ENCODE data around the gene OPHN1. TPM values are rescaled to one million over a fixed set of nuclear protein-coding genes. Genes with fewer than 3 reads are reported as not detected.

The OPHN1 gene
- polyA plus RNA-seq, 3 donors: 0.20 to 0.82 (median 0.73) TPM

DNA sequence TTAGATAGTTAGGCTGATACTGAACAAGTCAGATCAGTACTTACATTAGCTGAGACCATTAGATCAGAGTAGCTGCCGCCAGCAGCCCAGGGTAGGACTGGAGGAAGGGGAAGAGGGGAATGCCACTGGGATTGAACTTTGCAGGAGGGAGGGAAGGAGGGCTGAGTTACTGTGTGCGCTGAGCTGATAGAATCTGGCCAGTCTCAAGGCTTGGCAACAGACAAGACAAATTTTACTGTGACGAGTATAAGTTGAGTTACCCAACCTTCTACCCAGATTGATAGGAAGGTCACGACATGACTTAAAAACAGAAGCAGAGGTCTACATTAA is 372.1 kb downstream of the OPHN1 start:
- DNase-seq: no peak
- Histone ChIP-seq H3K79me2 (ENCODE audit: insufficient read depth, low read length) (no peaks in the 10 kb centered on the region), H3K4me2 (replicated peaks; ENCODE audit: extremely low read depth, low read length, poor library complexity, severe bottlenecking) (no peak overlapping the region), H3K9ac (ENCODE audit: insufficient read depth, low read length, poor library complexity, severe bottlenecking) (no peak overlapping the region), H3K27ac (ENCODE audit: low read depth in 1 of 2, low read length in 2 of 2) (no peak overlapping the region), H3K27me3 (ENCODE audit: control insufficient read depth in 2 of 2, insufficient read depth in 2 of 2, low read length in 2 of 2) (no peaks in the 10 kb centered on the region), H2AFZ (ENCODE audit: insufficient read depth, low read depth, low read length, poor library complexity, severe bottlenecking) (no peak overlapping the region), H4K20me1 (ENCODE audit: insufficient read depth, low read length) (no peaks in the 10 kb centered on the region), H3K9me3 (replicated peaks in 1 of 2; ENCODE audit: control insufficient read depth in 1 of 2, insufficient read depth in 1 of 2, low read length in 2 of 2) (no peaks in the 10 kb centered on the region), H3K4me1 (ENCODE audit: control insufficient read depth in 1 of 2, insufficient read depth in 2 of 2, low read length in 2 of 2) (no peaks in the 10 kb centered on the region), H3K4me3 (replicated peaks in 1 of 3; ENCODE audit: low read depth in 2 of 3, low read length in 3 of 3) (no peak overlapping the region), H3K36me3 (replicated peaks in 1 of 2; ENCODE audit: control insufficient read depth in 1 of 2, insufficient read depth in 2 of 2, low read length in 2 of 2) (no peaks in the 10 kb centered on the region)
- peaks cover 8% of the 10 kb centered on the region for H3K4me1 Mint-ChIP-seq
- no peak for TF ChIP-seq CTCF (IDR thresholded peaks at IDR 0.05)
- H3K27ac Mint-ChIP-seq: peak overlapping the region in 1 of 7 donors; percentile 15
- H3K36me3 Mint-ChIP-seq: no peaks in the 10 kb centered on the region
- intact Hi-C loops (cut with micrococcal nuclease): no loop called here
- no peak overlapping the region for H3K4me3 Mint-ChIP-seq
- H3K27me3 Mint-ChIP-seq (ENCODE audit: low read depth in 3 of 3): peaks cover 0 to 4% (median 0%) of the 10 kb centered on the region in 3 donors
- H3K9me3 Mint-ChIP-seq: no peaks in the 10 kb centered on the region
- no CpG with 5 or more reads among the region's 4 CpGs for WGBS (ENCODE audit: insufficient coverage)

- no peak for DNase-seq
- no peaks in the 10 kb centered on the region for H3K36me3 ChIP-seq (replicated peaks in 1 of 2; ENCODE audit: control insufficient read depth in 1 of 2, insufficient read depth in 2 of 2, low read length in 2 of 2)
- Mint-ChIP-seq H3K27me3 (ENCODE audit: low read depth in 3 of 3) (peaks cover 0 to 4% (median 0%) of the 10 kb centered on the region in 3 donors), H3K4me1 (peaks cover 8% of the 10 kb centered on the region), H3K36me3 (no peaks in the 10 kb centered on the region), H3K9me3 (no peaks in the 10 kb centered on the region), H3K4me3 (no peak overlapping the region), H3K27ac (peak overlapping the region in 1 of 7 donors; percentile 15)
- no peak overlapping the region for H3K27ac ChIP-seq (ENCODE audit: low read depth in 1 of 2, low read length in 2 of 2)
- H3K9ac ChIP-seq (ENCODE audit: insufficient read depth, low read length, poor library complexity, severe bottlenecking): no peak overlapping the region
- H3K9me3 ChIP-seq (replicated peaks in 1 of 2; ENCODE audit: control insufficient read depth in 1 of 2, insufficient read depth in 1 of 2, low read length in 2 of 2): no peaks in the 10 kb centered on the region
- no peaks in the 10 kb centered on the region for H3K4me1 ChIP-seq (ENCODE audit: control insufficient read depth in 1 of 2, insufficient read depth in 2 of 2, low read length in 2 of 2)
- 0% methylated on average over 1 of the region's 2 CpGs for WGBS (ENCODE audit: insufficient coverage)
- no peak for TF ChIP-seq CTCF (IDR thresholded peaks at IDR 0.05)
- no peaks in the 10 kb centered on the region for H3K79me2 ChIP-seq (ENCODE audit: insufficient read depth, low read length)
- no peaks in the 10 kb centered on the region for H3K27me3 ChIP-seq (ENCODE audit: control insufficient read depth in 2 of 2, insufficient read depth in 2 of 2, low read length in 2 of 2)
- no peak overlapping the region for H3K4me3 ChIP-seq (replicated peaks in 1 of 3; ENCODE audit: low read depth in 2 of 3, low read length in 3 of 3)
- no peaks in the 10 kb centered on the region for H4K20me1 ChIP-seq (ENCODE audit: insufficient read depth, low read length)
- intact Hi-C loops (cut with micrococcal nuclease): no loop called here
- no peak overlapping the region for H2AFZ ChIP-seq (ENCODE audit: insufficient read depth, low read depth, low read length, poor library complexity, severe bottlenecking)
- H3K4me2 ChIP-seq (replicated peaks; ENCODE audit: extremely low read depth, low read length, poor library complexity, severe bottlenecking): no peak overlapping the region
These were observed 372.6 kb downstream of the OPHN1 start for GRCh38 chrX:68060506-68061205.

All from CD14-positive monocyte (primary cell).